Left ventricle myocardium inferior (tissue), 1 donor: ENCODE results near the gene PITPNM3. TPM values are rescaled to one million over a fixed set of nuclear protein-coding genes. Genes with fewer than 3 reads are reported as not detected.

Experiments used
- DNase-seq: peaks from one replicate; pipeline ENCODE4 v3.0.0-alpha.2; 2020
- H3K27ac ChIP-seq: fragments of 200-600 bp; replicated peaks from 2 replicates; pipeline ENCODE4 v1.8.0; 2021
- H3K27me3 ChIP-seq: fragments of 200-600 bp; 2 replicates; pipeline ENCODE4 v1.8.0; 2021; ENCODE audit warnings: low read depth
- H3K36me3 ChIP-seq: fragments of 200-600 bp; 2 replicates; pipeline ENCODE4 v1.8.0; 2021
- H3K4me1 ChIP-seq: fragments of 200-600 bp; 2 replicates; pipeline ENCODE4 v1.8.0; 2021
- H3K4me3 ChIP-seq: fragments of 200-600 bp; 2 replicates; pipeline ENCODE4 v1.8.0; 2021; ENCODE audit warnings: mild to moderate bottlenecking, moderate library complexity
- H3K9me3 ChIP-seq: fragments of 200-600 bp; replicated peaks from 2 replicates; pipeline ENCODE4 v1.8.0; 2021
- CTCF ChIP-seq: fragments of 200-600 bp; IDR thresholded peaks from 2 replicates; pipeline ENCODE4 v1.8.0; 2021; ENCODE audit warnings: antibody characterized with exemption, mild to moderate bottlenecking, borderline replicate concordance
- intact Hi-C: fragments of 100-400 bp; cut with micrococcal nuclease; formaldehyde crosslinking; loops from one replicate; pipeline ENCODE4 v1.11.0; 2022
- total RNA-seq: library from RNA; stranded (reverse); fragmentation: NEBNext Ultra II Directional; extraction: Animal tissue kit (Norgen Biotek cat#: 25700); gene quantifications from one replicate; pipeline ENCODE4 v1.2.1, GENCODE V29; 2021
- donor health status: DM: no; HTN: yes; CAD: no; lungs with severe emphysema.

The PITPNM3 gene
- total RNA-seq, 1 donor from 2014 or later = 0.36 TPM

GRCh38 chr17:6591599-6592158, 35.3 kb upstream of the PITPNM3 start:
- no peak for TF ChIP-seq CTCF
- DNase-seq = no peak
- intact Hi-C loops = no loop called here
- H3K36me3 ChIP-seq = peaks cover 93% of the 10 kb centered on the region
- H3K9me3 ChIP-seq = no peaks in the 10 kb centered on the region
- no peaks in the 10 kb centered on the region for H3K4me1 ChIP-seq
- H3K27ac ChIP-seq = no peak overlapping the region
- no peak overlapping the region for H3K4me3 ChIP-seq
- no peaks in the 10 kb centered on the region for H3K27me3 ChIP-seq

GRCh38 chr17:6589266-6589946, 33.1 kb upstream of the PITPNM3 start:
- no peak for DNase-seq
- H3K27me3 ChIP-seq = no peaks in the 10 kb centered on the region
- H3K36me3 ChIP-seq = peaks cover 93% of the 10 kb centered on the region
- intact Hi-C loops = no loop called here
- H3K4me3 ChIP-seq = no peak overlapping the region
- no peak for TF ChIP-seq CTCF
- no peak overlapping the region for H3K27ac ChIP-seq
- H3K9me3 ChIP-seq = peaks cover 9% of the 10 kb centered on the region
- H3K4me1 ChIP-seq = no peaks in the 10 kb centered on the region

GRCh38 chr17:6588165-6588564, 31.8 kb upstream of the PITPNM3 start:
- no peak for DNase-seq
- Histone ChIP-seq H3K4me3 (no peak overlapping the region), H3K4me1 (no peaks in the 10 kb centered on the region), H3K9me3 (peaks cover 13% of the 10 kb centered on the region), H3K27ac (no peak overlapping the region), H3K36me3 (peaks cover 95% of the 10 kb centered on the region), H3K27me3 (no peaks in the 10 kb centered on the region)
- TF ChIP-seq CTCF = no peak
- intact Hi-C loops = no loop called here

GRCh38 chr17:6587310-6587709, 31.0 kb upstream of the PITPNM3 start:
- Histone ChIP-seq H3K9me3 (peaks cover 13% of the 10 kb centered on the region), H3K4me1 (no peaks in the 10 kb centered on the region), H3K27ac (no peak overlapping the region), H3K36me3 (peaks cover 96% of the 10 kb centered on the region), H3K27me3 (no peaks in the 10 kb centered on the region), H3K4me3 (no peak overlapping the region)
- DNase-seq = no peak
- no peak for TF ChIP-seq CTCF
- intact Hi-C loops = no loop called here

GRCh38 chr17:6583411-6583810, 27.1 kb upstream of the PITPNM3 start:
- H3K9me3 ChIP-seq = peaks cover 13% of the 10 kb centered on the region
- H3K4me1 ChIP-seq = no peaks in the 10 kb centered on the region
- no peak for DNase-seq
- H3K27me3 ChIP-seq = no peaks in the 10 kb centered on the region
- no peak overlapping the region for H3K4me3 ChIP-seq
- TF ChIP-seq CTCF = no peak
- H3K36me3 ChIP-seq = peaks cover 80% of the 10 kb centered on the region
- intact Hi-C loops = no loop called here
- H3K27ac ChIP-seq = no peak overlapping the region
